Suppressor macrophage (primary cell): ENCODE results near the gene TMEM229B.

Experiments
- DNase-seq, 4 experiments: peaks; one replicate each; pipeline ENCODE4 v3.0.0-alpha.2; 2020 to 2022

The TMEM229B gene

DNA sequence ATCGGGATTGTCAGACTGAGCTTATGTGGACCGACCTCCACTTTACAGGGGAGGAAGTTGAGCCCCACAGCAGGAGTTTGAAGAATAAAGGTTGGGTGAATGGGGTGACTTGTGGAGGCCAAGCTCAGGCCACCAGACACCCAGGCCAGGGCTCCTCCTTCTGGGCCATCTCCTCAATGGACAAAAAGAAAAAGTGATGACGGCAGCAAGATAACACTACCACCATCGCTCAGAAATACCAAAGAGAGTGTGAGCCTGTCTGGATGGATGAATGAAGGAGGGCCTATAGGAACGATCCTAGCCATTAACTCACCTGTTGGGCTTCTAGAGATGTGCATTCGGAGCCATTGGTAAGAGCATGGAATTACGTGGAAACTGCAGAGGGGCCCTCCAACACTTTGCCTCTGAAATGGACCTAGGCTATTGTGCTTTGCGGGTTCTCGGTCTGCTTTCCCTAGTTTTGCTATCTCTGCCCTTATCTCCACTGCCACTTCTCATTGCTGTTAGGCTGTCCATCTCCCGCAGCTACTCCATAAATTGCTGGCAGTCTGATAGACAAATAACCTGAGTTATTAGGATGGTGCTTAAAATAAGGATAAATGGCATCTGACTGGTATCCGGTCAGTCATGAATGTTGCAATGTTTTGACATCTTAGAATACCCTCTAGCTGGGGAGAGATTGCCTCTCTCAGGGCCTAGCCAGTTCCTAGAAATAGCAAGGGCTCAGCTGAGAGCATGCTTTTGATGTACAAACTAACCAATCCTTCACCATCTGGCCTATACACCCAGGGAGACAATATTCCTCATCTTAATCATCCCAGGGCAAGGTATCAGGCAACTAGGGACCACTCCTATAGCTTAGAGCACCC lies 66.9 kb downstream of the TMEM229B start:
- DNase-seq: no peak
